HCT116 (cell line): ENCODE measurements around the gene ACTN4. TPM values are rescaled to one million over a fixed set of nuclear protein-coding genes. Genes with fewer than 3 reads are reported as not detected.

Source experiments
- ATAC-seq: fragments of 200-7000 bp; cut with Tn5 transposase; 2 replicates; pipeline ENCODE4 v1.9.1; 2020; ENCODE audit warnings: mild to moderate bottlenecking, moderate library complexity
- BruUV-seq: library from RNA; stranded (reverse); fragments of 400-500 nt; replicated peaks from 2 replicates; lab custom pipeline; 2021; lab: Mats Ljungman, UMichigan
- CTCF ChIA-PET: fragments of 300-600 bp; sonication (Branson Sonifier 250); formaldehyde crosslinking; loops from one replicate; lab custom pipeline; 2021; ENCODE audit warnings: antibody characterized with exemption; lab: Charles Lee
- POLR2A ChIA-PET: fragments of 300-600, 350-600 bp; sonication (Branson Sonifier 250); formaldehyde crosslinking; loops from one replicate; lab custom pipeline; 2021; ENCODE audit warnings: antibody characterized with exemption; lab: Charles Lee
- RAD21 ChIA-PET, 2 experiments: fragments of 300-600 bp; sonication (Branson Sonifier 250); formaldehyde crosslinking; loops; one replicate each; lab custom pipeline; 2023; ENCODE audit warnings: low total read pairs in 2 of 2; ENCODE audit not compliant: uncharacterized antibody in 2 of 2, unreplicated experiment in 2 of 2, low non-redundant PET in 1 of 2; lab: Charles Lee
- DNase-seq: peaks from one replicate; pipeline ENCODE4 v3.0.0-alpha.2; 2010; ENCODE audit warnings: low read depth, low spot score
- H2AFZ ChIP-seq: fragments of 200-600 bp; shearing (Covaris generic), sonication (generic); 2 replicates; pipeline ENCODE4 v1.6.1; 2017; ENCODE audit warnings: low read depth, mixed run types, mixed read lengths, antibody characterized with exemption, low read length; ENCODE audit not compliant: poor library complexity, severe bottlenecking
- H3K27ac ChIP-seq: 2 replicates; pipeline ENCODE4 v1.5.1; 2012; ENCODE audit warnings: low read depth, low read length
- H3K27me3 ChIP-seq: fragments of 200-600 bp; sonication (generic); 2 replicates; pipeline ENCODE4 v1.6.1; 2016; ENCODE audit warnings: mixed run types, low read length, mixed read lengths; ENCODE audit not compliant: insufficient read depth
- H3K36me3 ChIP-seq, 2 experiments: fragments of 200-500 bp in 1 of 2; fragments of 200-600 bp in 1 of 2; sonication (Bioruptor generic) in 1 of 2; sonication (generic) in 1 of 2; 2 replicates each; pipeline versions ENCODE4 v1.5.1 to v1.6.1; 2014 to 2016; ENCODE audit warnings: low read length in 2 of 2, inconsistent platforms in 1 of 2, mixed read lengths in 1 of 2, mixed run types in 1 of 2; ENCODE audit not compliant: insufficient read depth in 2 of 2, control insufficient read depth in 1 of 2
- H3K4me1 ChIP-seq, 2 experiments: fragments of 200-600 bp in 1 of 2; sonication (generic) in 1 of 2; 2 replicates each; pipeline versions ENCODE4 v1.5.1 to v1.6.1; 2012 to 2017; ENCODE audit warnings: low read length in 2 of 2, inconsistent platforms in 1 of 2, mild to moderate bottlenecking in 1 of 2, mixed read lengths in 1 of 2, mixed run types in 1 of 2, moderate library complexity in 1 of 2; ENCODE audit not compliant: insufficient read depth in 2 of 2, control insufficient read depth in 1 of 2
- H3K4me2 ChIP-seq: fragments of 200-600 bp; sonication (generic); 2 replicates; pipeline ENCODE4 v1.6.1; 2017; ENCODE audit warnings: mixed run types, low read length, mixed read lengths
- H3K4me3 ChIP-seq, 2 experiments: fragments of 200-600 bp in 1 of 2; sonication (generic) in 1 of 2; replicated peaks in 1 of 2; 2 replicates each; pipeline ENCODE4 v1.5.1; 2011 to 2016; ENCODE audit warnings: low read length in 2 of 2, control low read depth in 1 of 2, low read depth in 1 of 2, mild to moderate bottlenecking in 1 of 2, mixed read lengths in 1 of 2, mixed run types in 1 of 2
- H3K79me2 ChIP-seq: fragments of 200-600 bp; sonication (generic); 2 replicates; pipeline ENCODE4 v1.6.1; 2017; ENCODE audit warnings: mild to moderate bottlenecking, mixed run types, low read length, moderate library complexity, mixed read lengths; ENCODE audit not compliant: insufficient read depth
- H3K9ac ChIP-seq: fragments of 200-600 bp; sonication (generic); 2 replicates; pipeline ENCODE4 v1.6.1; 2016; ENCODE audit warnings: low read length, mixed read lengths
- H3K9me2 ChIP-seq: fragments of 200-600 bp; sonication (generic), shearing (Covaris generic); 2 replicates; pipeline ENCODE4 v1.6.1; 2017; ENCODE audit warnings: mixed run types, mild to moderate bottlenecking, moderate library complexity; ENCODE audit not compliant: insufficient read depth
- H3K9me3 ChIP-seq, 2 experiments: fragments of 200-500 bp in 1 of 2; fragments of 200-600 bp in 1 of 2; sonication (Bioruptor generic) in 1 of 2; sonication (generic) in 1 of 2; 2 replicates each; pipeline ENCODE4 v1.6.1; 2014 to 2017; ENCODE audit warnings: low read length in 2 of 2, mixed read lengths in 2 of 2, inconsistent platforms in 1 of 2, low read depth in 1 of 2, mild to moderate bottlenecking in 1 of 2, mixed run types in 1 of 2, moderate library complexity in 1 of 2; ENCODE audit not compliant: control insufficient read depth in 1 of 2, insufficient read depth in 1 of 2
- H4K20me1 ChIP-seq: fragments of 200-600 bp; sonication (generic), shearing (Covaris generic); 2 replicates; pipeline ENCODE4 v1.6.1; 2017; ENCODE audit warnings: mixed run types, mild to moderate bottlenecking, moderate library complexity; ENCODE audit not compliant: insufficient read depth
- CEBPB ChIP-seq: IDR thresholded peaks from 2 replicates; pipeline ENCODE4 v1.6.1; 2012; ENCODE audit warnings: low read depth
- EGR1 ChIP-seq: IDR thresholded peaks from 2 replicates; pipeline ENCODE4 v1.6.1; 2012; ENCODE audit warnings: low read depth
- ELF1 ChIP-seq: IDR thresholded peaks from 2 replicates; pipeline ENCODE4 v1.6.1; 2012; ENCODE audit warnings: low read depth, borderline replicate concordance
- EZH2phosphoT487 ChIP-seq: fragments of 200-600 bp; IDR thresholded peaks from 2 replicates; pipeline ENCODE4 v1.6.1; 2018; ENCODE audit warnings: antibody characterized with exemption, borderline replicate concordance
- FOSL1 ChIP-seq: IDR thresholded peaks from 2 replicates; pipeline ENCODE4 v1.6.1; 2012; ENCODE audit warnings: low read depth
- JUND ChIP-seq: IDR thresholded peaks from 2 replicates; pipeline ENCODE4 v1.6.1; 2012
- POLR2A ChIP-seq: IDR thresholded peaks from 2 replicates; pipeline ENCODE4 v1.7.0; 2011; ENCODE audit warnings: borderline replicate concordance; ENCODE audit not compliant: insufficient read depth, insufficient read length; ENCODE audit errors: extremely low read depth
- SIN3A ChIP-seq: IDR thresholded peaks from 2 replicates; pipeline ENCODE4 v1.6.1; 2012; ENCODE audit warnings: low read depth
- SP1 ChIP-seq: IDR thresholded peaks from 2 replicates; pipeline ENCODE4 v1.6.1; 2012; ENCODE audit warnings: low read depth
- SRF ChIP-seq: IDR thresholded peaks from 2 replicates; pipeline ENCODE4 v1.6.1; 2012; ENCODE audit warnings: low read depth
- YY1 ChIP-seq: IDR thresholded peaks from 2 replicates; pipeline ENCODE4 v1.6.1; 2011; ENCODE audit warnings: low read length, low read depth, moderate library complexity, mild to moderate bottlenecking; ENCODE audit not compliant: insufficient replicate concordance; ENCODE audit errors: extremely low read depth
- ZFX ChIP-seq: fragments of 450-650 bp; IDR thresholded peaks from 2 replicates; pipeline ENCODE4 v1.6.1; 2017
- ZNF274 ChIP-seq: fragments of 200-500 bp; sonication (Bioruptor generic); IDR thresholded peaks from 2 replicates; pipeline ENCODE4 v1.6.1; 2014; ENCODE audit warnings: mild to moderate bottlenecking, low read depth, low read length, inconsistent platforms
- intact Hi-C: fragments of 100-400 bp; cut with micrococcal nuclease; formaldehyde crosslinking; loops from 2 replicates; pipeline ENCODE4 v1.10.0; 2022
- total RNA-seq: library from RNA; stranded (reverse); gene quantifications from one replicate; pipeline ENCODE4 v1.2.1, GENCODE V29; 2021; ENCODE audit not compliant: unreplicated experiment
- TF ChIP-seq, protein P1 (sequence below): IDR thresholded peaks from 2 replicates; pipeline ENCODE4 v1.6.1; 2012

Gene ACTN4
- total RNA-seq, 1 experiment from 2014 or later: 651 TPM

DNA sequence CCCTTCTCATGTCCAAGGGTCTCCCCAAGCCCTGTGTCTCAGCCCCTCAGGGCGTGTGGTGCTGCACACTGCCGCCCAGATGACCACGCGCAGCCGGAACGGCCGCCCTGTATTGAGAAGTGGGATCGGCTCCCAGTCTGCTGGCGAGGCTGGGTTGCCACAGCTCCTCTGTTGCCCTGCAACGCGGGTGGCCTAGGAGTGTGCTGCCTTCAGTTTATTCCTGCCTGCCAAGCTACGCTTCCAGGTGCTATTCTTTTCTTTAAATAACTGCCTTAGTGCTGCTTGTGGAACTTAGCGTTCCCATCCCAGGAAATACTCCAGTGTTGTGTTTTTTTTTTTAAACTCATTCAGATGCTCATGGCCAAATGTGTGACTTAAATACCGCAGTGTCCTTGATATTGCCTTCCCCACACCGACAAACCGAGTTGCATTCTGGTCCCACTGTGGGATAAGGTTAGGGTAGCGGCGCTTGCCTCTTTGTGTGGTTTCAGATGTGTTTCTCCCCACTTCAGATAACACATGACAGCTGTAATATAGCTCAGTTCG is 16.6 kb downstream of the ACTN4 start:
- intact Hi-C loops: no loop called here
- H3K9ac ChIP-seq: peak overlapping the region; percentile 37; the same call in 1 of the 2 replicates
- no peaks in the 10 kb centered on the region for H3K9me3 ChIP-seq
- H3K4me3 ChIP-seq: no peak overlapping the region
- H2AFZ ChIP-seq: no peak overlapping the region
- ChIA-PET CTCF (no interaction called here), RAD21 (no interaction called here), POLR2A (no interaction called here)
- H3K4me2 ChIP-seq: peak overlapping the region; percentile 25
- BruUV-seq: no TSS peak
- no peaks in the 10 kb centered on the region for H3K27me3 ChIP-seq
- H3K27ac ChIP-seq: no peak overlapping the region
- ATAC-seq (no peak), DNase-seq (no peak)
- peaks cover 100% of the 10 kb centered on the region for H3K79me2 ChIP-seq
- H4K20me1 ChIP-seq: peaks cover 11% of the 10 kb centered on the region; the same call in 1 of the 2 replicates
- TF ChIP-seq ZFX (no peak), JUND (no peak), CEBPB (no peak), SP1 (no peak), ZNF274 (no peak), ELF1 (no peak), EZH2phosphoT487 (no peak), POLR2A (no peak), SRF (no peak), FOSL1 (no peak), YY1 (no peak), SIN3A (no peak), EGR1 (no peak)
- TF ChIP-seq, protein P1, sequence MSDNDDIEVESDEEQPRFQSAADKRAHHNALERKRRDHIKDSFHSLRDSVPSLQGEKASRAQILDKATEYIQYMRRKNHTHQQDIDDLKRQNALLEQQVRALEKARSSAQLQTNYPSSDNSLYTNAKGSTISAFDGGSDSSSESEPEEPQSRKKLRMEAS: no peak
- peaks cover 79 to 95% of the 10 kb centered on the region in 2 experiments for H3K4me1 ChIP-seq
- no peaks in the 10 kb centered on the region for H3K9me2 ChIP-seq
- H3K36me3 ChIP-seq: peaks cover 7 to 22% of the 10 kb centered on the region in 2 experiments; a peak in 2 of 4 replicates
